PC-9 (cell line): Measurements from ENCODE around the gene NLRP7.
"Not testable (repeated sequence)": the region's sequence is repeated elsewhere in the genome, so short reads cannot be mapped to it uniquely, and the experiment has no call there.

Experiments used
- EZH2 ChIP-seq: fragments of 200-600 bp; sonication (generic); IDR thresholded peaks from 2 replicates; pipeline ENCODE4 v1.8.0; 2017; ENCODE audit warnings: antibody characterized with exemption, low read depth
- TF ChIP-seq, protein P1 (sequence below): fragments of 200-600 bp; sonication (generic); conservative IDR thresholded peaks from 2 replicates; pipeline ENCODE4 v1.6.1; 2017; ENCODE audit warnings: mixed run types, antibody characterized with exemption, mild to moderate bottlenecking, moderate library complexity

DNA sequence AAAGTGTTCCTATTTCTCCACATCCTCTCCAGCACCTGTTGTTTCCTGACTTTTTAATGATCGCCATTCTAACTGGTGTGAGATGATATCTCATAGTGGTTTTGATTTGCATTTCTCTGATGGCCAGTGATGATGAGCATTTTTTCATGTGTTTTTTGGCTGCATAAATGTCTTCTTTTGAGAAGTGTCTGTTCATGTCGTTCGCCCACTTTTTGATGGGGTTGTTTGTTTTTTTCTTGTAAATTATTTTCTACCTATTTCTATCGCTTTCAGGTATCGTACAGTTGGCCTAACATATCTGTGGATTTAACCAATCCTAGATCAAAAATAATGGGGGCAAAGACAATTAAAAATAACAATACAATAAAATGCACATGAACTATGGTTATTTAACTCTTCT, 24.1 kb upstream of the NLRP7 start:
- TF ChIP-seq, protein P1, sequence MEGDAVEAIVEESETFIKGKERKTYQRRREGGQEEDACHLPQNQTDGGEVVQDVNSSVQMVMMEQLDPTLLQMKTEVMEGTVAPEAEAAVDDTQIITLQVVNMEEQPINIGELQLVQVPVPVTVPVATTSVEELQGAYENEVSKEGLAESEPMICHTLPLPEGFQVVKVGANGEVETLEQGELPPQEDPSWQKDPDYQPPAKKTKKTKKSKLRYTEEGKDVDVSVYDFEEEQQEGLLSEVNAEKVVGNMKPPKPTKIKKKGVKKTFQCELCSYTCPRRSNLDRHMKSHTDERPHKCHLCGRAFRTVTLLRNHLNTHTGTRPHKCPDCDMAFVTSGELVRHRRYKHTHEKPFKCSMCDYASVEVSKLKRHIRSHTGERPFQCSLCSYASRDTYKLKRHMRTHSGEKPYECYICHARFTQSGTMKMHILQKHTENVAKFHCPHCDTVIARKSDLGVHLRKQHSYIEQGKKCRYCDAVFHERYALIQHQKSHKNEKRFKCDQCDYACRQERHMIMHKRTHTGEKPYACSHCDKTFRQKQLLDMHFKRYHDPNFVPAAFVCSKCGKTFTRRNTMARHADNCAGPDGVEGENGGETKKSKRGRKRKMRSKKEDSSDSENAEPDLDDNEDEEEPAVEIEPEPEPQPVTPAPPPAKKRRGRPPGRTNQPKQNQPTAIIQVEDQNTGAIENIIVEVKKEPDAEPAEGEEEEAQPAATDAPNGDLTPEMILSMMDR: not testable (repeated sequence)
- not testable (repeated sequence) for TF ChIP-seq EZH2
